Naive B cell (primary cell): ENCODE measurements around the gene UBE2O. TPM values are rescaled to one million over a fixed set of nuclear protein-coding genes. Genes with fewer than 3 reads are reported as not detected.
A peak's percentile ranks its signal among the peaks of the same experiment; 100 is the strongest.

Experiments
- ATAC-seq, 2 donors: fragments of 150-1000 bp; cut with Tn5 transposase; 2 replicates each; pipeline ENCODE4 v1.10.0; 2021; ENCODE audit warnings: low read depth in 2 of 2, mild to moderate bottlenecking in 2 of 2, moderate library complexity in 2 of 2
- DNase-seq: peaks from one replicate; pipeline ENCODE4 v3.0.0; 2022
- H3K27ac Mint-ChIP-seq, 6 donors: one replicate each; pipeline ENCODE4 v1.8.0; 2020 to 2022; ENCODE audit warnings: mild to moderate bottlenecking in 6 of 6, mixed read lengths in 6 of 6, moderate library complexity in 5 of 6, inconsistent platforms in 2 of 6
- H3K27me3 Mint-ChIP-seq, 3 donors: one replicate each; pipeline ENCODE4 v1.8.0; 2021 to 2022; ENCODE audit warnings: mixed read lengths in 3 of 3, mild to moderate bottlenecking in 1 of 3
- H3K36me3 Mint-ChIP-seq, 2 donors: one replicate each; pipeline ENCODE4 v1.8.0; 2020 to 2022; ENCODE audit warnings: mixed read lengths in 2 of 2, inconsistent platforms in 1 of 2, mild to moderate bottlenecking in 1 of 2
- H3K4me1 Mint-ChIP-seq, 3 donors: one replicate each; pipeline ENCODE4 v1.8.0; 2020 to 2022; ENCODE audit warnings: mixed read lengths in 3 of 3, inconsistent platforms in 1 of 3, mild to moderate bottlenecking in 1 of 3, moderate library complexity in 1 of 3
- H3K4me3 Mint-ChIP-seq, 8 donors: one replicate each; pipeline ENCODE4 v1.8.0; 2020 to 2022; ENCODE audit warnings: mild to moderate bottlenecking in 8 of 8, mixed read lengths in 8 of 8, moderate library complexity in 8 of 8, inconsistent platforms in 2 of 8
- H3K9me3 Mint-ChIP-seq, 7 donors: one replicate each; pipeline ENCODE4 v1.8.0; 2020 to 2022; ENCODE audit warnings: mixed read lengths in 7 of 7, mild to moderate bottlenecking in 5 of 7, inconsistent platforms in 2 of 7, moderate library complexity in 1 of 7
- polyA plus RNA-seq, 6 donors: library from polyadenylated mRNA; unstranded; fragments of 300-500 nt; fragmentation: Illumina TruSeq; gene quantifications; one replicate each; pipeline ENCODE4 v1.2.3, GENCODE V29; 2021; ENCODE audit warnings: low read depth in 6 of 6

UBE2O gene
- polyA plus RNA-seq, 6 donors from 2014 or later = 11.0 to 26.0 (median 16.4) TPM

DNA sequence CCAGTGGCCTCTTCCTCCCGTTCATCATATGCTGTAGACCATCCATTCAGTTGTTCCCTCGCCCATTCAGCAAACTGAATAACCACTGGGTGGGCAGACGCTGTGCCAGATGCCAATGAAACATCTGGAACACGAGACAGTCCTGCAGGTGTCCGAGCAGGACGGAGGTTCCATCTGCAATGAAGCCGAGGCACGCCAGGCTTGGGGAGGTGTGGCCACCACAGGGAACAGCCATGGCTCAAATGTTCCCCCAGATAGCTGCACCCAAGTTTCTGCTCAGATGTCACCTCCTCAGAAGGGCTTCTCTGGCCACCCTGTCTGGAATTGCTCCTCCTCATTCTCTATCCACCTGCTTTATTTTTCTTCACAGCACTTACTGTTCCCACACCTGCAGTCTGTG lies 30.5 kb downstream of the UBE2O start:
- peak overlapping the region; percentile 39 to 99 (median 81) for H3K27ac Mint-ChIP-seq
- no peaks in the 10 kb centered on the region for H3K27me3 Mint-ChIP-seq
- H3K4me3 Mint-ChIP-seq = peak overlapping the region in 7 of 8 donors; percentile 9 to 93 (median 80)
- peaks cover 0 to 1% (median 0%) of the 10 kb centered on the region in 7 donors for H3K9me3 Mint-ChIP-seq
- DNase-seq = no peak
- H3K36me3 Mint-ChIP-seq = peaks cover 0 to 7% of the 10 kb centered on the region in 2 donors
- peaks cover 54 to 92% (median 74%) of the 10 kb centered on the region in 3 donors for H3K4me1 Mint-ChIP-seq
- no peak for ATAC-seq

DNA sequence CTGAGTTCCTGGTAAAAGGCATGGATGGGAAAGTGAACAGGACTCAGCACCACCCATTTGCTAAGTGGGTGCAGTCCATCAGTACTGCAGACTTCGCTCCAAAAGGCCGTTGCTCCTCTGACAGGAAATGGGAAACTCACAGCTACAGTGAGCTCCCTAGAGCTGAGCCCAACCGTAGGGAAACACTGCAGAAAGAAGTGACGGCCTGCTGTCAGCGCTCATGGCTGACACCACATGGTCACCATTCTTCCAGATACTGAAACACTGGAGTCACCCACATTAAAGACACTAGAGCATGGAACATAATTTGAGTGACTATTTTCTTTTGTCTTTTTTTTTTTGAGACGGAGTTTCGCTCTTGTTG lies 31.9 kb downstream of the UBE2O start:
- Mint-ChIP-seq H3K4me1 (peaks cover 50 to 82% (median 68%) of the 10 kb centered on the region in 3 donors), H3K36me3 (peaks cover 0 to 7% of the 10 kb centered on the region in 2 donors), H3K4me3 (peak overlapping the region in 6 of 8 donors; percentile 9 to 75 (median 46)), H3K27ac (peak overlapping the region in 4 of 6 donors; percentile 72 to 88 (median 84)), H3K27me3 (no peaks in the 10 kb centered on the region), H3K9me3 (peaks cover 0 to 1% (median 0%) of the 10 kb centered on the region in 7 donors)
- no peak for ATAC-seq
- no peak for DNase-seq

DNA sequence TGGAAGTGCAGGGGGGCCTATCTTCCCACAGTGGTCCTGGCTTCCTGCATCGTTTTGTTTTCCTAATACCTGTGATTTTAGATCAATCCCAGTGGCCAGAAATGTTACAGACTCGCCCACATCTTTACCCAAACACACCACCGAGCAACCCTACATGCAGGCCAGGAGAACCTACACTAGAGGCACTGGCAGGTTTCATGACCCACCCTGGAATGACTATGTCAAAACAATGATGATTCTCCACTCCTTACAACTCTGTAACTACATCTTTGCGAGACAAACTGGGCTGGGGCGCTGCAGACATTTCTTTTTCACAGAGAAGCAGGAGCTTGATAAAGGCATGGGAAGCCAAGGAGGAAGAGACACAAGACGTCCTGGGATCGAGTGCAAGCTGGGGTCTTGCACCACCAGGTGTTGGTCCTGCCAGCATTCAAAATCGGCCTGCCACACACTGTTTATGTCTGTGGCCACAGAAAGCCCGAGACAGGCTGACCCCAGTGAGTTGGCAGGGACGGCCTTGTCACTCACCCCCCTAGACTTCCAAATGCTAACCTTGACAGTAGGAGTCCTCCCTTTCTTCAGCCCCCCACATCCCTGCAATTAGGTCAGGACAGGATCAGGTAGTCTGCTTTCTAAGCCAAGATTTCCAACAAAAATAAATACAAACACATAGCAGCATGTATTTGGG lies 32.5 kb downstream of the UBE2O start:
- no peak for ATAC-seq
- H3K36me3 Mint-ChIP-seq = peaks cover 0 to 7% of the 10 kb centered on the region in 2 donors
- peak overlapping the region in 5 of 6 donors; percentile 35 to 89 (median 82) for H3K27ac Mint-ChIP-seq
- no peak for DNase-seq
- H3K9me3 Mint-ChIP-seq = peaks cover 0 to 1% (median 0%) of the 10 kb centered on the region in 7 donors
- H3K4me3 Mint-ChIP-seq = peak overlapping the region in 7 of 8 donors; percentile 9 to 75 (median 38)
- H3K27me3 Mint-ChIP-seq = no peaks in the 10 kb centered on the region
- peaks cover 46 to 77% (median 63%) of the 10 kb centered on the region in 3 donors for H3K4me1 Mint-ChIP-seq

DNA sequence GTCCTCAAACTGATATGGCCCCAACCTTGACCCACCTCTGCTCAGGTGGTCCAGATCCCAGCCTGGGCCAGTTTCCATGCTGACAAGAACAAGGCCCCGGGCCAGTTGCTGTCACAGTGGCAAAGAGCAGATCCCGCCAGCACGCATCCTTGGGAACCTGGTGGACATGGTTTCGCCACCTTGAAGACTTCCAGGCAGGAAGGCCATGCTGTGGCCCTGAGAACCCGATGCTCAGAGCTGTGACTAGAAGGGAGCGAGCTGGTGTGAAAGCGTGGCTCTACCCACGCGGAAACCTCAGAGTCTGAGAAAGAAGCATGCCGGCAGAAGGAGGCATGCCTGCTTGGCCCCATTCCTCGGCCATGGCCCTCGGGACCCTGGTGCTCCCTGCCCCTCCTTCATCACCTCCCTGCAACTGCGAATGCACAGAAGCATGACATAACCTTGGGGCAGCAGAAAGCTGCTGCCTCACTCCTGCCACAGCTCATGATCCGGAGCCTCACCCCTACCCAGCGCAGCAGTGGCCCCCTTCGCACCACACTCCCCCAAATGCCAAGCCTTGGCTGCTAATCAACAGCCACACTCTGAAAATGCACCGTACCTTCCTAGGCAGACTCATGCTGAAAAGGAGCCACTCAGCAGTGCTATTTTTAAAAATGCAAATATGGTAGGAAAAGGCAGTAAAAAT lies 33.2 kb downstream of the UBE2O start:
- peaks cover 47 to 77% (median 62%) of the 10 kb centered on the region in 3 donors for H3K4me1 Mint-ChIP-seq
- peak overlapping the region in 5 of 6 donors; percentile 28 to 88 (median 60) for H3K27ac Mint-ChIP-seq
- H3K4me3 Mint-ChIP-seq = peak overlapping the region in 7 of 8 donors; percentile 9 to 75 (median 56)
- DNase-seq = no peak
- no peaks in the 10 kb centered on the region for H3K27me3 Mint-ChIP-seq
- no peak for ATAC-seq
- H3K36me3 Mint-ChIP-seq = peaks cover 0 to 7% of the 10 kb centered on the region in 2 donors
- H3K9me3 Mint-ChIP-seq = no peaks in the 10 kb centered on the region

DNA sequence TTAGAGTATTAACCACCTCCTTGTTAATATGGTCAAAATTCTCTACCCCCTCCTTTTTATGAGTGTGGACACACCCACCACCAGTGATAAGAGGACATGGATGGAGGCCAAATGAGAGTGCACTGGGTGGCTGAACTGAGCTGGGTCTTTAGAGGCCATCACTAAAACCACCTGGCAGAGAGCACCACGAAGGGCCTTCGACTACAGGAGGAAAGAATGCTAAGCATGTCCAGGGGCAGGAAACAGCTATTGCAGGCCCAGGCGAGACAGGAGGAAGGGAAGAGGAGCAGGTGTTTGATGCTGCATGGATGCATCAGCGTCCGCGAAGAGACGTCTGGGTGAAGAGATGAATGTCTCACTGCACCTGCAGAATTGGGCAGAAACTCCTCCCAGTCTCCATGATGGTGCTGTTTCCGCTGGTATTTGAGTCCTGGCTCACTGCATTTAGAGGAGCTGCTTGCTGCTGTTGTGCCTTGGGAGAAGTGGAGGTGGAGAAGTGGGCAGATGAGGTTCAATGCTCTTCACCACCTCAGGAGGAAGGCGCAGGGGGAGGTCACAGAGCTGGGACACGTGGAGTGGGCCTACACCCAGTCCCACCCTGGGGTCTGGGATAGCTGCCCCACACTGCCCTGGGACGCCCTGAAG lies 35.3 kb downstream of the UBE2O start:
- Mint-ChIP-seq H3K27me3 (no peaks in the 10 kb centered on the region), H3K4me3 (peak overlapping the region in 6 of 8 donors; percentile 28 to 78 (median 52)), H3K4me1 (peaks cover 51 to 76% (median 70%) of the 10 kb centered on the region in 3 donors), H3K36me3 (peaks cover 0 to 7% of the 10 kb centered on the region in 2 donors), H3K9me3 (no peaks in the 10 kb centered on the region), H3K27ac (peak overlapping the region; percentile 16 to 90 (median 62))
- no peak for DNase-seq
- ATAC-seq = peak; percentile 20 to 48

DNA sequence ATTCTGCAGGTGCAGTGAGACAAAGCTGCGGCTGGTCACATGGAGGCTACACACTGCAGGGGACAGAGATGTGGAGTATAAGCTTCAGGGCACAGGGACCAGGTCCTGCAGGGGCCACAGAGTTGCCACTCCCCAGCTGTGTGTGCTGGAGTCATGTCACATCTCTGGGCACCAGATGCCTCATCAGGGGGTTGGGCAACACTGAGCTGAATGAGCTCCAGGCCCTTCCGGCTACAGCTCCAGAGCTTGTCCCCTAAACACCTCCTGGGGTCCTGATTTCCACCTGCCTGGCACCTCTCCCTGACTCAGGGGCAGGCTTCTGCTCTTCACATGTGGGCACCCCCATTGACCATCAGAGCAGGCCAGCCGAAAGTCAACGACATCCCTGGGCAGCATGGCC lies 36.1 kb downstream of the UBE2O start:
- Mint-ChIP-seq H3K27me3 (no peaks in the 10 kb centered on the region), H3K27ac (peak overlapping the region in 1 of 6 donors; percentile 72)
- DNase-seq = no peak

DNA sequence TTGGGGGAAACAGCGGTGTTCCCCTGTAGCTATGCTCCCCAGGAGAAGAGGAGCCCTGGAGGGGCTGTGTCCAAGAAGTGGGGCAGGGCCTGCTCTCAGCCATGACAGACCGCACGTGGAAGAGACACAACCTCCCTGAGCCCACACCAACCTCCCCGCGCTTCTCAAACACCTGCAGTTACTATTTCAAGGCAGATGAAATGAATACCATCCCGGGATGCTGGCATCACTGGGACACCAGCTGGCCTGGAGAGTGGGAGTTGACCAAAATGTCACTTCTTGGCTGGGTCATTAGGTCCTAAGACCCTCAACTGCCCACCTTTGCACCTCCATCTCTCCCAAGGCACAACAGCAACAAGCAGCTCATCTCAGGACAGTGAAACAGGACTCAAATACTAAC lies 36.5 kb downstream of the UBE2O start:
- no peak for ATAC-seq
- Mint-ChIP-seq H3K27ac (peak overlapping the region in 1 of 6 donors; percentile 60), H3K4me3 (no peak overlapping the region)

More for the DNA sequence above, 36.1 kb downstream of the UBE2O start:
- no peak for ATAC-seq
- peaks cover 45 to 72% (median 63%) of the 10 kb centered on the region in 3 donors for H3K4me1 Mint-ChIP-seq
- H3K36me3 Mint-ChIP-seq = peaks cover 0 to 7% of the 10 kb centered on the region in 2 donors
- H3K4me3 Mint-ChIP-seq = peak overlapping the region in 2 of 8 donors; percentile 45 to 65
- H3K9me3 Mint-ChIP-seq = no peaks in the 10 kb centered on the region

DNA sequence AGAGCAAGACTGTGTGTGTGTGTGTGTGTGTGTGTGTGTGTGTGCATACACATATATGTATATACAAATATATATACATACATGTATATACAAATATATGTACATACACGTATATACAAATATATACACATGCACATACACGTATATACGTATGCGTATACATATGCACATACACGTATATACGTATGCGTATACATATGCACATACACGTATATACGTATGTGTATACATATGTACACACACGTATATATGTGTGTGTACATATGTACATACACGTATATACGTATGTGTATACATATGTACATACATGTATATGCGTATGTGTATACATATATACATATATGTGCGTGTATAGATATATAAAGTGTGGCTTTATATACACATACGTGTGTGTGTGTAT lies 37.2 kb downstream of the UBE2O start:
- no peak for ATAC-seq
- DNase-seq = no peak
- Mint-ChIP-seq H3K4me3 (no peak overlapping the region), H3K36me3 (peaks cover 0 to 6% of the 10 kb centered on the region in 2 donors), H3K27me3 (no peaks in the 10 kb centered on the region), H3K9me3 (no peaks in the 10 kb centered on the region), H3K4me1 (peaks cover 42 to 61% (median 52%) of the 10 kb centered on the region in 3 donors), H3K27ac (no peak overlapping the region)

More for the DNA sequence above, 36.5 kb downstream of the UBE2O start:
- H3K27me3 Mint-ChIP-seq = no peaks in the 10 kb centered on the region
- peaks cover 45 to 67% (median 59%) of the 10 kb centered on the region in 3 donors for H3K4me1 Mint-ChIP-seq
- no peaks in the 10 kb centered on the region for H3K9me3 Mint-ChIP-seq
- H3K36me3 Mint-ChIP-seq = peaks cover 0 to 7% of the 10 kb centered on the region in 2 donors
- DNase-seq = no peak

DNA sequence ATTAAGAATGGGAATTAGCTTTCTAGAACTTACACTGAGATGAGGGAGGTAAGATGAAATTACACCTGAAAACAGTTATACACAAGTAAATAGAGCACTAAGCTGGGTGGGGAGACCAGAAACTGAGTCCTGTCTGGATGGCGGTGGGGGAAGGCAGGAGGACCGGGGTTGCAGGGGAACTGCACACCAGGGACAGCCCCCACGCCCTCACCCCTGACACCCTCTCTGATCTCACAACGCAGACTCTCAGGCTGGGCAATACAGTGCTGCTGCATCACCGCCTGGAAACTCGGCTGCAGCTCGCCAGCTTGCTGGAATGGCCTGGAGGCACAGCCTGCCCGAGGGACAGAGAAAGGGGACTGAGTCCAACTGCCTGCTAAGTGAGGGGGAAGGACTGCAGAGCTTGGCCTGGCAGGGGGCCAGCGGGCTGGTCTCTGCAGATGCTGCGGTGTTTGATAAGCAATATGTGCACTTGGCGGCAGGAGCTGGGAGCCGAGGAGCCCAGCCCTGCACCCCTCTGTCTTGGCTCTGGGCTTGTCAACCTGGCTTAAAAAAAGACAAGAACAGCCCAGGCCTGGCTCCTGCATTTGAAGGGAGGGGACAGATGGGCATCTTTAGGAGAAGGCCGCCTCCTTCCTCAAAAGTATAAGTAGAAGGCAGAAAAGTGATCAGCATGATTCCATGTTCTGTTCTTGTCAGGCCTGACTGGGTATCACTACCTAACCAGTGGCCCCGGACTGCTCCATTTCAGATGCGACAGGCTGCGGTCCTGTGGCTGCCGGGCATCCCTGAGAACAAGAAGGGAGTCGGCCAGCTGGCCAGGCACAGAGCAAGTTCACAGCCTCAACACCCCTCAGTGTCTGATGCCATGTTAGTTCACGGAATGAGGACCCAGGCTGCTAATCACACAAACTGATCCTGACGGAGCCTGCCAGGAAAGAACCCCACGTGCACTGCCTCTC lies 38.3 kb downstream of the UBE2O start:
- Mint-ChIP-seq H3K27ac (peak overlapping the region in 3 of 6 donors; percentile 15 to 81 (median 24)), H3K4me3 (peak overlapping the region in 1 of 8 donors; percentile 21)

DNA sequence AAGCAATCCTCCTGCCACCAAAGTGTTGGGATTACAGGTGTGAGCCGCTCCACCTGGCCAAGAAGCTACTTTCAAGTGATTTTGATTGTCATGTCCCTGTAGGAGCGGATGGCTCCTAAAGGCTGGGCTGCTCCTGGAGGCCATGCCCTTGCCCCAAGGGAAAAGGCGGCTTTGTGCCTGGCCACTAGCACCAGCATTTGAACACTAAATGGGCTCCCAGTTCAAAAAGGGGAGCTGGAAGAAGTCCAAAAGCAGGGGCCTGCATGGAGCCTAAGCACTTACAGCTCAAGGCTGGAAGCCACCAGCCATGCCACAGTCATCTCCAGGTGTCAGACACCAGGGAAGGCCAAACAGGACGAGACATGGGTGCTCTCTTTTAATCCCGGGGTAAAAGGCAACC lies 41.7 kb downstream of the UBE2O start:
- no peak overlapping the region for H3K4me3 Mint-ChIP-seq
- ATAC-seq (no peak), DNase-seq (no peak)
- no peaks in the 10 kb centered on the region for H3K9me3 Mint-ChIP-seq
- H3K4me1 Mint-ChIP-seq = peaks cover 41 to 63% (median 62%) of the 10 kb centered on the region in 3 donors
- peaks cover 3 to 10% of the 10 kb centered on the region in 2 donors for H3K36me3 Mint-ChIP-seq
- H3K27ac Mint-ChIP-seq = no peak overlapping the region
- no peaks in the 10 kb centered on the region for H3K27me3 Mint-ChIP-seq

More for the DNA sequence above, 38.3 kb downstream of the UBE2O start:
- Mint-ChIP-seq H3K9me3 (no peaks in the 10 kb centered on the region), H3K27me3 (no peaks in the 10 kb centered on the region), H3K36me3 (peaks cover 0 to 8% of the 10 kb centered on the region in 2 donors), H3K4me1 (peaks cover 35 to 55% (median 49%) of the 10 kb centered on the region in 3 donors)
- no peak for DNase-seq
- no peak for ATAC-seq

DNA sequence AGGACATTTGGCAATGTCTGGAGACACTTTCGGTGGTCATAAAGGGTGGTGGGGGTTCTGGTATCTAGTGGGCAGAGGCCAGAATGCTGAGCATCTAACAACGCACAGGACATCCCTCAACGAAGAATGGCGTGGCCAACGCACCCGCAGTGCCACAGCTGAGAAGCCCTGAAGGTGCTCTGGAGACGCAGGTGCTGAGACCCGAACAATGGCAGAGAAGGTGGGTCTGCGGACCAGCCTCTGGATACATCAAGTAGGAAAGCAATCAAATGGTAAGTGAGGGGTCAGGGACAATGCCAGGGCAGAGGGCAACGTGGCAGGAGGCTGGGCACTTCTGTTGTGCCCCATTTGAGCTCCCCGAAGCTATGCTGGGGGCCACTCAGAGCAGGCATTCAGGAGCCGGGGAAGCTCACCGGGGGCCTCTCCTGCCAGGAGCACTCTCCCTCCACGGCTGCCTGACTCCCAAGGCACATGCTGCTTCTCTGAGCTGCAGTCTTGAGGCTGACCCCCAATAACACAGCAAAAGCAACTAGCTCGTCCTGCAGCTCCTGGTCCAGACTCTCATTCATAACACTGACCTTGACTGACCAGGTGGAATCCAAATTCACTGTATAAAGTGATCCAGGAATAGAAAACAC lies 42.5 kb downstream of the UBE2O start:
- Mint-ChIP-seq H3K36me3 (peaks cover 4 to 10% of the 10 kb centered on the region in 2 donors), H3K4me3 (no peak overlapping the region), H3K9me3 (no peaks in the 10 kb centered on the region), H3K27ac (peak overlapping the region in 1 of 6 donors; percentile 67), H3K4me1 (peaks cover 46 to 70% (median 69%) of the 10 kb centered on the region in 3 donors), H3K27me3 (no peaks in the 10 kb centered on the region)
- DNase-seq = no peak
- ATAC-seq = no peak
